Mesenchymal stem cell (in vitro differentiated cells and primary cell): Measurements from ENCODE around the gene ATP9B.

Experiments
- DNase-seq: peaks from one replicate; pipeline ENCODE4 v3.0.0-alpha.2; 2013
- H2AFZ ChIP-seq: one replicate; pipeline ENCODE4 v1.6.1; 2013; ENCODE audit warnings: low read depth, mild to moderate bottlenecking, control low read depth, inconsistent platforms, low read length, moderate library complexity
- H2AK5ac ChIP-seq: 2 replicates; pipeline ENCODE4 v1.6.1; 2013; ENCODE audit warnings: low read length, moderate library complexity, mild to moderate bottlenecking, inconsistent platforms; ENCODE audit not compliant: severe bottlenecking
- H2BK120ac ChIP-seq: one replicate; pipeline ENCODE4 v1.6.1; 2013; ENCODE audit warnings: low read depth, mild to moderate bottlenecking, inconsistent platforms, low read length, moderate library complexity
- H2BK12ac ChIP-seq, 2 experiments: one replicate each; pipeline ENCODE4 v1.6.1; 2013; ENCODE audit warnings: inconsistent platforms in 2 of 2, low read length in 2 of 2, mild to moderate bottlenecking in 2 of 2, moderate library complexity in 2 of 2, control low read depth in 1 of 2
- H2BK15ac ChIP-seq: one replicate; pipeline ENCODE4 v1.6.1; 2013; ENCODE audit warnings: mild to moderate bottlenecking, low read depth, inconsistent platforms; ENCODE audit not compliant: poor library complexity, severe bottlenecking
- H2BK5ac ChIP-seq: 2 replicates; pipeline ENCODE4 v1.6.1; 2013; ENCODE audit warnings: low read depth, mild to moderate bottlenecking, low read length, control low read depth, inconsistent platforms; ENCODE audit not compliant: poor library complexity, severe bottlenecking
- H3K14ac ChIP-seq, 2 experiments: one replicate each; pipeline ENCODE4 v1.6.1; 2013; ENCODE audit warnings: inconsistent platforms in 2 of 2, low read length in 2 of 2, control low read depth in 1 of 2, mild to moderate bottlenecking in 1 of 2, moderate library complexity in 1 of 2
- H3K18ac ChIP-seq, 2 experiments: one replicate each; pipeline ENCODE4 v1.6.1; 2013; ENCODE audit warnings: inconsistent platforms in 2 of 2, low read length in 2 of 2, control low read depth in 1 of 2, low read depth in 1 of 2, mild to moderate bottlenecking in 1 of 2
- H3K23ac ChIP-seq, 2 experiments: one replicate each; pipeline ENCODE4 v1.6.1; 2013; ENCODE audit warnings: inconsistent platforms in 2 of 2, low read length in 2 of 2, mild to moderate bottlenecking in 2 of 2, moderate library complexity in 2 of 2, control low read depth in 1 of 2
- H3K27ac ChIP-seq: 2 replicates; pipeline ENCODE4 v1.5.1; 2013; ENCODE audit warnings: mild to moderate bottlenecking, moderate library complexity, low read length, control low read depth, inconsistent platforms; ENCODE audit not compliant: poor library complexity, severe bottlenecking
- H3K27me3 ChIP-seq, 2 experiments: 2 replicates each; pipeline versions ENCODE4 v1.6.1 to v1.7.0; 2013; ENCODE audit warnings: low read length in 2 of 2, mild to moderate bottlenecking in 2 of 2, moderate library complexity in 2 of 2, control low read depth in 1 of 2, inconsistent platforms in 1 of 2; ENCODE audit not compliant: control insufficient read depth in 1 of 2, insufficient read depth in 1 of 2
- H3K36me3 ChIP-seq, 2 experiments: 2 replicates each; pipeline versions ENCODE4 v1.6.1 to v1.7.0; 2013; ENCODE audit warnings: low read length in 2 of 2, control low read depth in 1 of 2, inconsistent platforms in 1 of 2, low read depth in 1 of 2, mild to moderate bottlenecking in 1 of 2; ENCODE audit not compliant: insufficient read depth in 2 of 2, control insufficient read depth in 1 of 2
- H3K4ac ChIP-seq, 2 experiments: one replicate each; pipeline ENCODE4 v1.6.1; 2013; ENCODE audit warnings: inconsistent platforms in 2 of 2, low read length in 2 of 2, mild to moderate bottlenecking in 2 of 2, moderate library complexity in 2 of 2, control low read depth in 1 of 2, low read depth in 1 of 2
- H3K4me1 ChIP-seq: 2 replicates; pipeline ENCODE4 v1.6.1; 2013; ENCODE audit warnings: low read depth, low read length, control low read depth; ENCODE audit not compliant: control insufficient read depth, insufficient read depth
- H3K4me2 ChIP-seq: 2 replicates; pipeline ENCODE4 v1.6.1; 2013; ENCODE audit warnings: low read length, mild to moderate bottlenecking, inconsistent platforms; ENCODE audit not compliant: poor library complexity, severe bottlenecking
- H3K4me3 ChIP-seq, 2 experiments: 2 replicates each; pipeline versions ENCODE4 v1.5.1 to v1.7.0; 2013; ENCODE audit warnings: low read length in 2 of 2, mild to moderate bottlenecking in 2 of 2, control low read depth in 1 of 2, low read depth in 1 of 2; ENCODE audit not compliant: insufficient read depth in 1 of 2
- H3K79me1 ChIP-seq: replicated peaks from 2 replicates; pipeline ENCODE4 v1.6.1; 2013; ENCODE audit warnings: mild to moderate bottlenecking, control low read depth, low read length, inconsistent platforms; ENCODE audit not compliant: poor library complexity, severe bottlenecking
- H3K9ac ChIP-seq: 2 replicates; pipeline ENCODE4 v1.7.0; 2013; ENCODE audit warnings: mild to moderate bottlenecking, low read length, moderate library complexity
- H3K9me3 ChIP-seq: 2 replicates; pipeline ENCODE4 v1.7.0; 2013; ENCODE audit warnings: mild to moderate bottlenecking, low read length; ENCODE audit not compliant: control insufficient read depth
- H4K8ac ChIP-seq: one replicate; pipeline ENCODE4 v1.6.1; 2013; ENCODE audit warnings: inconsistent platforms, mild to moderate bottlenecking, low read length, moderate library complexity
- H4K91ac ChIP-seq: one replicate; pipeline ENCODE4 v1.6.1; 2013; ENCODE audit warnings: mild to moderate bottlenecking, low read length, inconsistent platforms
- WGBS: methylation state at CpG from one replicate; pipeline ENCODE4 v1.1.7; 2013; ENCODE audit warnings: mixed read lengths; 5-methylcytosine and 5-hydroxymethylcytosine counted together

Gene ATP9B

GRCh38 chr18:79368681-79369080 is 299.5 kb downstream of the ATP9B start:
- Histone ChIP-seq H3K9me3 (no peaks in the 10 kb centered on the region), H2BK120ac (no peak overlapping the region), H3K4me1 (peaks cover 15% of the 10 kb centered on the region), H3K18ac (no peak overlapping the region), H4K8ac (no peak overlapping the region), H2AFZ (no peak overlapping the region), H2BK15ac (no peak overlapping the region), H3K23ac (no peak overlapping the region), H3K4ac (no peak overlapping the region), H3K4me3 (no peak overlapping the region), H3K4me2 (no peak overlapping the region), H4K91ac (no peak overlapping the region), H2BK5ac (no peak overlapping the region), H3K79me1 (no peaks in the 10 kb centered on the region), H2AK5ac (no peak overlapping the region), H3K14ac (no peak overlapping the region), H3K36me3 (peaks cover 1 to 33% of the 10 kb centered on the region in 2 experiments), H3K27me3 (no peaks in the 10 kb centered on the region), H3K9ac (no peak overlapping the region), H3K27ac (no peak overlapping the region), H2BK12ac (no peak overlapping the region)
- 98% methylated on average over 11 of the region's 15 CpGs for WGBS
- no peak for DNase-seq

DNA sequence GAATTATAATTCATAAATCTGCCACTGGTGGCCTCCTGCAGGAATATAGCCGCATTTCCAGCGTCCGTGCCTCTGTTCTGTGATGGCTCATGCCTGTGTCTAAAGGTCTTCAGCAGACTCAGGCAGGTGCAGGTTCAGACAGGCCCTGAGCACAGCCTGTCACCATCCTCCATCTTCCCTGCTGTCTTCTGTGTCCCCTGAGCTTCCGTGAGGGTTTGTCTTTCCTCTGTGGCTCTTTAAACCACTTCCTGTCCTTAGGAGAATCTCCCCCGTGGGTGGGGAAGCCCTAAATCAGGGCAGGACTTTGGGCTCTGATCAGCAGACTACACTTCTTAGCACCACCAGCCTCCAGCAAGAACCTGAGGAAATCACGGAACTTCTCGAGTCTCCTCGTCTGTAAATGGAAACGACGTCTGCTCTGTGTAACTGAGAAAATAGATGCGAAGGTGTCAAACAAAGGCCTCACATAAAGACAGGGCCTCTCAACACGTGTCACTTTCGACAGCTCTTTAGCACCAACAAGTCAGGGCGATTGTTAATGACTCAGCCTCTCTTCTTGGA is 302.4 kb downstream of the ATP9B start:
- Histone ChIP-seq H4K91ac (no peak overlapping the region), H3K27ac (no peak overlapping the region), H3K9ac (no peak overlapping the region), H3K4me2 (no peak overlapping the region), H3K36me3 (peaks cover 8 to 28% of the 10 kb centered on the region in 2 experiments), H2AFZ (no peak overlapping the region), H3K18ac (no peak overlapping the region), H3K79me1 (no peaks in the 10 kb centered on the region), H4K8ac (no peak overlapping the region), H3K9me3 (no peaks in the 10 kb centered on the region), H2BK12ac (no peak overlapping the region), H3K4me3 (no peak overlapping the region), H2AK5ac (no peak overlapping the region), H2BK120ac (no peak overlapping the region), H3K14ac (no peak overlapping the region), H2BK5ac (no peak overlapping the region), H2BK15ac (no peak overlapping the region), H3K23ac (no peak overlapping the region), H3K4ac (no peak overlapping the region), H3K4me1 (peaks cover 13% of the 10 kb centered on the region), H3K27me3 (no peaks in the 10 kb centered on the region)
- 78% methylated on average over 14 of the region's 14 CpGs for WGBS
- no peak for DNase-seq

- no peak for DNase-seq
- Histone ChIP-seq H2BK15ac (no peak overlapping the region), H4K91ac (no peak overlapping the region), H3K4me2 (no peak overlapping the region), H2AFZ (no peak overlapping the region), H3K23ac (no peak overlapping the region), H3K27ac (no peak overlapping the region), H4K8ac (no peak overlapping the region), H3K27me3 (no peaks in the 10 kb centered on the region), H3K14ac (no peak overlapping the region), H2BK120ac (no peak overlapping the region), H2BK12ac (no peak overlapping the region), H2BK5ac (no peak overlapping the region), H2AK5ac (no peak overlapping the region), H3K4me3 (no peak overlapping the region), H3K79me1 (no peaks in the 10 kb centered on the region), H3K4ac (no peak overlapping the region), H3K4me1 (peaks cover 12% of the 10 kb centered on the region), H3K18ac (no peak overlapping the region), H3K9ac (no peak overlapping the region), H3K36me3 (peaks cover 13 to 29% of the 10 kb centered on the region in 2 experiments), H3K9me3 (no peaks in the 10 kb centered on the region)
- WGBS = 95% methylated on average over 7 of the region's 10 CpGs
These were observed 303.3 kb downstream of the ATP9B start for GRCh38 chr18:79372461-79372860.

DNA sequence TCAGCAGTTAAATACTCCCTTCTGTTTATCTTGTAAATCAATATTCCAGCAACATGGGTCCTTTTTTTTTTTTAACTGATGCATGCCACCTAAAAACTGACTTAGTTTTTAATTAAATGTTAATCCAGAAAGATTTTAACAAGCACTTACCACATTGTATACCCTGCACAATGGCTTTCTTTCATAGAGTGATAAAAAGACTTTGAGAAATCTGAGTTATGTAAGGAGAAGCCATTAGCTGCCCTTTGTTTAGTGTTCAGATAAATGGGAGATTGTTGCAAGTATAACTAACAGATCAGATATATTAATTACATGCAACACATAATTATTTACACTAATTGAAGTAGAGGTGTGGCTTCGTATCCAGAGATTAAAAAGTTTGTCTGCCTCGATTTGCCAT is 303.8 kb downstream of the ATP9B start:
- WGBS = 95% methylated on average over 2 of the region's 2 CpGs
- Histone ChIP-seq H2AFZ (no peak overlapping the region), H3K18ac (no peak overlapping the region), H3K4ac (no peak overlapping the region), H2BK120ac (no peak overlapping the region), H2BK12ac (no peak overlapping the region), H3K23ac (no peak overlapping the region), H3K4me3 (no peak overlapping the region), H4K8ac (no peak overlapping the region), H3K9me3 (no peaks in the 10 kb centered on the region), H3K27ac (no peak overlapping the region), H3K9ac (no peak overlapping the region), H3K79me1 (no peaks in the 10 kb centered on the region), H2BK15ac (no peak overlapping the region), H3K4me2 (no peak overlapping the region), H3K14ac (no peak overlapping the region), H2AK5ac (no peak overlapping the region), H3K27me3 (no peaks in the 10 kb centered on the region), H4K91ac (no peak overlapping the region), H2BK5ac (no peak overlapping the region), H3K36me3 (peaks cover 19 to 29% of the 10 kb centered on the region in 2 experiments), H3K4me1 (peaks cover 7% of the 10 kb centered on the region)
- DNase-seq = no peak
